ENCODE measurements around the gene SH3D19. TPM values are rescaled to one million over a fixed set of nuclear protein-coding genes. Genes with fewer than 3 reads are reported as not detected.

The SH3D19 gene
- total RNA-seq, 1 experiment from 2014 or later: 29.7 TPM

DNA sequence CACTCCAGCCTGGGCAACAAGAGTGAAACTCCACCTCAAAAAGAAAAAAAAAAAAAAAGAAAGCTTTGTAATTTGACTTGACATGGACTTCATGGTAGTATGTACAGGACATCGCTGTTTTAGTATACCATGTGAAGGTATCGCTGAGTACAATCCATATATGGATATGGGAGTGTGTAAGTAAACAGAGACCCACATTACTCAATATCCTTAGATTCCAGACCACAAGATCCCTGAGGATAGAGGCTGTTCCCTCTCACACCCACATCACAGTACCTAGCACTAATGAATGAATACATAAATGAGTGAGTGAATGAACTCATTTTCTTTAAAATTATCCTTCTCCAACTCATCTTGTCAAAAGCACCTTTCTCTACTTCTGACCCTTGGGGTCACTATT, 234.4 kb downstream of the SH3D19 start:
- Histone ChIP-seq H3K9me3 (ENCODE audit: control insufficient read depth, low read depth, low read length) (no peaks in the 10 kb centered on the region), H3K79me2 (ENCODE audit: insufficient read depth, low read length) (no peaks in the 10 kb centered on the region), H2BK120ac (ENCODE audit: low read depth, low read length, poor library complexity, severe bottlenecking) (no peak overlapping the region), H3K79me1 (ENCODE audit: insufficient read depth, low read depth, low read length, poor library complexity, severe bottlenecking) (no peaks in the 10 kb centered on the region), H2AK5ac (ENCODE audit: insufficient read length, low read length) (no peak overlapping the region), H4K20me1 (ENCODE audit: control insufficient read depth, insufficient read depth, insufficient read length) (no peaks in the 10 kb centered on the region), H3K4ac (ENCODE audit: low read depth, low read length) (no peak overlapping the region), H3T11ph (ENCODE audit: low read length) (no peak overlapping the region), H3K4me1 (ENCODE audit: insufficient read depth, low read length) (no peaks in the 10 kb centered on the region; the same call in 1 of the 2 replicates), H3K23ac (ENCODE audit: insufficient read length, low read depth, low read length) (no peak overlapping the region), H3K56ac (ENCODE audit: insufficient read length, low read depth, low read length) (no peak overlapping the region), H4K5ac (ENCODE audit: insufficient read length, low read depth, low read length) (no peak overlapping the region), H2AFZ (ENCODE audit: low read length) (no peak overlapping the region), H4K91ac (ENCODE audit: insufficient read length, low read depth, low read length) (no peak overlapping the region), H3K9ac (ENCODE audit: extremely low read depth, insufficient read length, low read length) (no peak overlapping the region), H4K8ac (replicated peaks; ENCODE audit: insufficient read length, low read depth, low read length) (no peak overlapping the region), H3K27ac (ENCODE audit: insufficient read length, low read depth, low read length) (no peak overlapping the region), H3K4me2 (ENCODE audit: insufficient read depth, insufficient read length, low read length) (no peak overlapping the region), H3K23me2 (ENCODE audit: insufficient read length, low read depth, low read length, poor library complexity, severe bottlenecking) (no peaks in the 10 kb centered on the region), H3K27me3 (ENCODE audit: insufficient read depth, low read length) (no peaks in the 10 kb centered on the region), H3K14ac (ENCODE audit: insufficient read depth, low read length) (no peak overlapping the region), H2BK5ac (ENCODE audit: insufficient read length, low read length) (no peak overlapping the region), H3K18ac (ENCODE audit: insufficient read length, low read depth, low read length) (no peak overlapping the region), H2BK20ac (ENCODE audit: low read depth, low read length, poor library complexity, severe bottlenecking) (no peak overlapping the region), H2BK15ac (ENCODE audit: low read depth, low read length) (no peak overlapping the region), H2BK12ac (ENCODE audit: insufficient read length, low read depth, low read length) (no peak overlapping the region)
- DNase-seq: no peak
- H3K36me3 Mint-ChIP-seq (ENCODE audit: insufficient read depth in 1 of 3, low read depth in 3 of 3): no peaks in the 10 kb centered on the region
- H3K4me3 Mint-ChIP-seq: no peak overlapping the region
- WGBS (ENCODE audit: extremely low coverage, insufficient read length, low lambda C conversion rate): no CpG with 5 or more reads among the region's 2 CpGs
- peak overlapping the region in 1 of 3 experiments; percentile 46; a peak in 1 of 7 replicates for H3K27ac Mint-ChIP-seq
- peaks cover 21 to 27% of the 10 kb centered on the region in 2 experiments for H3K4me1 Mint-ChIP-seq
- no peaks in the 10 kb centered on the region for H3K27me3 Mint-ChIP-seq (ENCODE audit: low read depth)
- no peaks in the 10 kb centered on the region for H3K9me3 Mint-ChIP-seq
- TF ChIP-seq, protein P1, sequence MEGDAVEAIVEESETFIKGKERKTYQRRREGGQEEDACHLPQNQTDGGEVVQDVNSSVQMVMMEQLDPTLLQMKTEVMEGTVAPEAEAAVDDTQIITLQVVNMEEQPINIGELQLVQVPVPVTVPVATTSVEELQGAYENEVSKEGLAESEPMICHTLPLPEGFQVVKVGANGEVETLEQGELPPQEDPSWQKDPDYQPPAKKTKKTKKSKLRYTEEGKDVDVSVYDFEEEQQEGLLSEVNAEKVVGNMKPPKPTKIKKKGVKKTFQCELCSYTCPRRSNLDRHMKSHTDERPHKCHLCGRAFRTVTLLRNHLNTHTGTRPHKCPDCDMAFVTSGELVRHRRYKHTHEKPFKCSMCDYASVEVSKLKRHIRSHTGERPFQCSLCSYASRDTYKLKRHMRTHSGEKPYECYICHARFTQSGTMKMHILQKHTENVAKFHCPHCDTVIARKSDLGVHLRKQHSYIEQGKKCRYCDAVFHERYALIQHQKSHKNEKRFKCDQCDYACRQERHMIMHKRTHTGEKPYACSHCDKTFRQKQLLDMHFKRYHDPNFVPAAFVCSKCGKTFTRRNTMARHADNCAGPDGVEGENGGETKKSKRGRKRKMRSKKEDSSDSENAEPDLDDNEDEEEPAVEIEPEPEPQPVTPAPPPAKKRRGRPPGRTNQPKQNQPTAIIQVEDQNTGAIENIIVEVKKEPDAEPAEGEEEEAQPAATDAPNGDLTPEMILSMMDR (conservative IDR thresholded peaks at IDR 0.05): no peak

Data from H9 (cell line).